Endothelial cell of umbilical vein (primary cell): ENCODE data around the gene IRF2BP1. TPM values are rescaled to one million over a fixed set of nuclear protein-coding genes. Genes with fewer than 3 reads are reported as not detected.

Experiments
- BruUV-seq: library from RNA; stranded (reverse); fragments of 400-500 nt; replicated peaks from 2 replicates; lab custom pipeline; 2021; lab: Mats Ljungman, UMichigan
- CTCF ChIA-PET: fragments of 300-600, 350-600 bp; sonication (Branson Sonifier 250); formaldehyde crosslinking; loops from one replicate; lab custom pipeline; 2021; ENCODE audit warnings: antibody characterized with exemption, inconsistent platforms; lab: Charles Lee
- POLR2A ChIA-PET: fragments of 300-600, 350-600 bp; sonication (Branson Sonifier 250); formaldehyde crosslinking; loops from one replicate; lab custom pipeline; 2021; ENCODE audit warnings: antibody characterized with exemption, inconsistent platforms; lab: Charles Lee
- DNase-seq: peaks from one replicate; pipeline ENCODE4 v3.0.0-alpha.2; 2011; ENCODE audit warnings: low read depth, low spot score
- FAIRE-seq: peaks from 2 replicates; lab custom pipeline; 2011; peaks lifted over from hg19 to GRCh38; lab: Jason Lieb, UNC
- H2AFZ ChIP-seq: 2 replicates; pipeline ENCODE4 v1.6.0; 2012; ENCODE audit warnings: low read depth, low read length, control low read depth, inconsistent platforms
- H3K27ac ChIP-seq: 2 replicates; pipeline ENCODE4 v1.5.1; 2011; ENCODE audit warnings: low read depth, mild to moderate bottlenecking, control low read depth, low read length, moderate library complexity; ENCODE audit not compliant: insufficient read depth
- H3K27me3 ChIP-seq, 2 experiments: 2 replicates each; pipeline versions ENCODE4 v1.6.0 to v1.6.1; 2011; ENCODE audit warnings: low read length in 2 of 2, mixed read lengths in 1 of 2; ENCODE audit not compliant: control insufficient read depth in 2 of 2, insufficient read depth in 2 of 2
- H3K36me3 ChIP-seq, 2 experiments: 2 replicates in 1 of 2; 3 replicates in 1 of 2; pipeline ENCODE4 v1.5.1; 2011; ENCODE audit warnings: low read length in 2 of 2, mild to moderate bottlenecking in 1 of 2, moderate library complexity in 1 of 2; ENCODE audit not compliant: control insufficient read depth in 2 of 2, insufficient read depth in 2 of 2; ENCODE audit errors: extremely low read depth in 1 of 2
- H3K4me1 ChIP-seq: 3 replicates; pipeline ENCODE4 v1.5.1; 2011; ENCODE audit warnings: mild to moderate bottlenecking, low read length; ENCODE audit not compliant: control insufficient read depth, insufficient read depth; ENCODE audit errors: extremely low read depth
- H3K4me2 ChIP-seq: 2 replicates; pipeline ENCODE4 v1.6.1; 2011; ENCODE audit warnings: low read length, control low read depth, mixed read lengths; ENCODE audit not compliant: insufficient read depth
- H3K4me3 ChIP-seq, 3 experiments: fragments of 200-600 bp in 1 of 3; sonication (generic), shearing (Covaris generic) in 1 of 3; replicated peaks in 1 of 3; 2 replicates each; pipeline ENCODE4 v1.5.1; 2011 to 2016; ENCODE audit warnings: control low read depth in 3 of 3, low read length in 3 of 3, mild to moderate bottlenecking in 2 of 3, inconsistent platforms in 1 of 3, low read depth in 1 of 3, moderate library complexity in 1 of 3; ENCODE audit not compliant: insufficient read depth in 1 of 3
- H3K79me2 ChIP-seq: 2 replicates; pipeline ENCODE4 v1.6.0; 2012; ENCODE audit warnings: low read length, inconsistent platforms; ENCODE audit not compliant: control insufficient read depth, insufficient read depth
- H3K9ac ChIP-seq: replicated peaks from 2 replicates; pipeline ENCODE3; 2011; ENCODE audit warnings: low read length, control low read depth; ENCODE audit not compliant: insufficient read depth; ENCODE audit errors: extremely low read depth
- H3K9me1 ChIP-seq: replicated peaks from 3 replicates; pipeline ENCODE4 v1.6.0; 2011; ENCODE audit warnings: mild to moderate bottlenecking, low read length; ENCODE audit not compliant: control insufficient read depth, insufficient read depth; ENCODE audit errors: extremely low read depth
- H3K9me3 ChIP-seq: replicated peaks from 2 replicates; pipeline ENCODE4 v1.5.1; 2012; ENCODE audit warnings: low read length, inconsistent platforms; ENCODE audit not compliant: control insufficient read depth, insufficient read depth
- H4K20me1 ChIP-seq: replicated peaks from 2 replicates; pipeline ENCODE3; 2011; ENCODE audit warnings: mild to moderate bottlenecking, low read length; ENCODE audit not compliant: control insufficient read depth, insufficient read depth; ENCODE audit errors: extremely low read depth
- CTCF ChIP-seq, 2 donors: IDR thresholded peaks; 1 replicate in 1 of 2; 2 replicates in 1 of 2; pipeline ENCODE4 v1.5.1; 2011; ENCODE audit warnings: low read length in 2 of 2, mild to moderate bottlenecking in 2 of 2, moderate library complexity in 2 of 2, control low read depth in 1 of 2, inconsistent platforms in 1 of 2, low read depth in 1 of 2; ENCODE audit not compliant: insufficient read depth in 1 of 2; ENCODE audit errors: extremely low read depth in 1 of 2
- EZH2 ChIP-seq: IDR thresholded peaks from 2 replicates; pipeline ENCODE4 v1.6.1; 2012; ENCODE audit warnings: borderline replicate concordance, low read depth, mild to moderate bottlenecking, moderate library complexity, low read length, inconsistent platforms; ENCODE audit not compliant: severe bottlenecking
- FOS ChIP-seq: IDR thresholded peaks from 2 replicates; pipeline ENCODE4 v1.6.1; 2011; ENCODE audit warnings: mild to moderate bottlenecking, low read length, moderate library complexity, borderline replicate concordance; ENCODE audit not compliant: insufficient read depth
- GATA2 ChIP-seq: IDR thresholded peaks from 2 replicates; pipeline ENCODE4 v1.7.0; 2011; ENCODE audit warnings: low read depth, mild to moderate bottlenecking, moderate library complexity, mixed read lengths, low read length; ENCODE audit not compliant: insufficient read length, insufficient read depth
- JUN ChIP-seq: IDR thresholded peaks from 2 replicates; pipeline ENCODE4 v1.6.1; 2011; ENCODE audit warnings: borderline replicate concordance, low read depth; ENCODE audit not compliant: insufficient read length, insufficient read depth
- MAX ChIP-seq: IDR thresholded peaks from 2 replicates; pipeline ENCODE4 v1.6.1; 2011; ENCODE audit not compliant: insufficient read depth, insufficient read length
- MYC ChIP-seq: IDR thresholded peaks from one replicate; pipeline ENCODE4 v1.6.1; 2011; ENCODE audit warnings: mild to moderate bottlenecking, low read depth, low read length
- POLR2A ChIP-seq: IDR thresholded peaks from 2 replicates; pipeline ENCODE4 v1.6.1; 2012; ENCODE audit warnings: low read depth, mild to moderate bottlenecking, control low read depth, low read length
- POLR2AphosphoS5 ChIP-seq: IDR thresholded peaks from 2 replicates; pipeline ENCODE4 v1.6.1; 2012; ENCODE audit warnings: low read depth, mild to moderate bottlenecking, control low read depth, low read length, moderate library complexity; ENCODE audit not compliant: insufficient read depth
- dilution Hi-C: fragments of 300-500 bp; cut with MboI; formaldehyde crosslinking; loops from one replicate; pipeline ENCODE4 v1.15.0; 2019; ENCODE audit warnings: low sequenced_read_pairs; ENCODE audit not compliant: extremely low pct_ligation_motif_present
- intact Hi-C: fragments of 100-400 bp; cut with micrococcal nuclease; formaldehyde crosslinking; loops from one replicate; pipeline ENCODE4 v1.10.0; 2022
- polyA plus RNA-seq, 4 experiments: library from polyadenylated mRNA; depleted of rRNA in 3 of 4; stranded (reverse) in 3 of 4; unstranded in 1 of 4; fragments of >200 nt; gene quantifications; 2 replicates each; pipeline versions ENCODE4 v1.2.1 to v1.2.3, GENCODE V29; 2011 to 2012; ENCODE audit warnings: missing spikeins in 1 of 4
- total RNA-seq: library from RNA; stranded (reverse); gene quantifications from 2 replicates; pipeline ENCODE4 v1.2.3, GENCODE V29; 2021

IRF2BP1 gene
- total and polyA plus RNA-seq, 2 donors (not counting 3 experiments of a cell fraction or from before 2014, with no cell fraction given), result 12.3 to 17.5 TPM

GRCh38 chr19:45911291-45911690 lies 25.4 kb upstream of the IRF2BP1 start:
- Histone ChIP-seq H3K9me3 (no peaks in the 10 kb centered on the region), H3K4me1 (no peaks in the 10 kb centered on the region), H4K20me1 (no peaks in the 10 kb centered on the region), H3K4me2 (no peak overlapping the region), H3K79me2 (no peaks in the 10 kb centered on the region), H3K27ac (no peak overlapping the region), H3K9me1 (no peaks in the 10 kb centered on the region), H3K4me3 (no peak overlapping the region), H3K9ac (no peak overlapping the region), H2AFZ (no peak overlapping the region), H3K27me3 (no peaks in the 10 kb centered on the region), H3K36me3 (no peaks in the 10 kb centered on the region)
- no peak for TF ChIP-seq CTCF (IDR thresholded peaks at IDR 0.05; ENCODE audit: extremely low read depth in 1 of 2, insufficient read depth in 1 of 2, low read depth in 1 of 2, low read length in 2 of 2)
- no peak for TF ChIP-seq JUN
- no peak for TF ChIP-seq EZH2
- TF ChIP-seq POLR2AphosphoS5, result no peak
- no peak for TF ChIP-seq POLR2A
- no peak for TF ChIP-seq GATA2
- TF ChIP-seq MYC, result no peak
- no peak for TF ChIP-seq FOS
- no peak for TF ChIP-seq MAX
- dilution Hi-C loops (no loop called here), intact Hi-C loops (no loop called here)
- ChIA-PET CTCF (interaction anchor here (1.0 kb wide), 1 partner anchor 8 kb away, joined by 4 read pairs; no protein-coding TSS in a partner anchor), POLR2A (no interaction called here)
- BruUV-seq, result no TSS peak
- DNase-seq, result no peak
- FAIRE-seq, result no peak
